Neural crest cell (in vitro differentiated cells): ENCODE measurements around the gene ADRA2B. TPM values are rescaled to one million over a fixed set of nuclear protein-coding genes. Genes with fewer than 3 reads are reported as not detected.
"Not testable (repeated sequence)": the region's sequence is repeated elsewhere in the genome, so short reads cannot be mapped to it uniquely, and the experiment has no call there.

ENCODE experiments used
- DNase-seq: peaks from one replicate; pipeline ENCODE4 v3.0.0; 2021; ENCODE audit warnings: low read depth, mixed read lengths, low spot score
- H3K27ac Mint-ChIP-seq: one replicate; pipeline ENCODE4 v1.8.0; 2021; ENCODE audit warnings: mild to moderate bottlenecking, mixed read lengths; ENCODE audit not compliant: unreplicated experiment
- H3K27me3 Mint-ChIP-seq: 2 replicates; pipeline ENCODE4 v1.8.0; 2021; ENCODE audit warnings: low read depth, mild to moderate bottlenecking, mixed read lengths
- H3K36me3 Mint-ChIP-seq: 2 replicates; pipeline ENCODE4 v1.8.0; 2021; ENCODE audit warnings: low read depth, mild to moderate bottlenecking, mixed read lengths
- H3K4me1 Mint-ChIP-seq: 2 replicates; pipeline ENCODE4 v1.8.0; 2021; ENCODE audit warnings: mixed read lengths
- H3K4me3 Mint-ChIP-seq: one replicate; pipeline ENCODE4 v1.8.0; 2021; ENCODE audit warnings: mild to moderate bottlenecking, mixed read lengths
- H3K9me3 Mint-ChIP-seq: 2 replicates; pipeline ENCODE4 v1.8.0; 2021; ENCODE audit warnings: mixed read lengths
- total RNA-seq: library from RNA; stranded (reverse); gene quantifications from 2 replicates; pipeline ENCODE4 v1.2.1, GENCODE V29; 2021
- TF ChIP-seq, protein P1 (sequence below): fragments of 200-600 bp; sonication (generic); conservative IDR thresholded peaks from 2 replicates; pipeline ENCODE4 v1.5.0; 2021; ENCODE audit warnings: antibody characterized with exemption, mild to moderate bottlenecking

ADRA2B gene
- total RNA-seq, 1 donor from 2014 or later, result 0.79 TPM

DNA sequence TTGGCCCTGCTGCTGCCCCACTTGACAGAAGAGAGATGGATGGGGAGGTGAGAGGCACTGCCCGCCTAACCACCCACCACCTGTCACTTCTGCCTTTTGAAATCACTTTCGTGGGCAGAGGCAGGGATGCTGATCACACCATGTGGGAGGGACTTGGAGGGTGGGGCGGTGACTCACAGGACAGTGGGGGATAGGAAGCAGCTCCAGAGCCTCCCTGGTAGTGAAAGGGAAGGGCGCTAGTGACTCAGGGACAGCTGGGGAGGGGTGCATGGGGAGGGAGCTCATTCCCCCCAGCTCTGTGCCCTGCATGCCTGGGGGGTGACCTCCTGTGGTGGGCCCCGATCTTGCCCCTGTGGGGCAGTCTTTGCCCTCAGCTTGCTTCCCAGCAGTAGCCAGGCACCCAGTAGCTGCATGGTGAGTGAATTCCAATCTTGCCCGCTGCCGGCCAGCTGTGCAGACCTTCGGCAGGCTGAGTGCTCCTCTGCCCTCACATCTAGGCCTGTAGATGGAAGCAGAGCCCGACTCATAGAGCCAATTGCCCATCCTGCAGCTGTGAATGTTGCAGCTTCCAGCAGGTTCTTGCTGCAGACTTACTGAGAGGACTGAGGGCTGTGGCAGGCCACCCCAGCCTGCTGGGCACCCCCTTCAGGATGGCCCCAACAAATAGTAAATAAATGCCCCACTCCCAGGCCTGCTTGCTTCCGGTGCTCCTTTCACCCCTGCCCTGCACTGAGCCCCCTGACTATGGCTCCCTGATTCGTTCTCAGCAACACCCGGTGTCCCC, 53.1 kb downstream of the ADRA2B start:
- H3K36me3 Mint-ChIP-seq, H3K9me3 Mint-ChIP-seq, H3K27me3 Mint-ChIP-seq, H3K4me1 Mint-ChIP-seq, H3K27ac Mint-ChIP-seq, DNase-seq, H3K4me3 Mint-ChIP-seq: not testable (repeated sequence)
- TF ChIP-seq, protein P1, sequence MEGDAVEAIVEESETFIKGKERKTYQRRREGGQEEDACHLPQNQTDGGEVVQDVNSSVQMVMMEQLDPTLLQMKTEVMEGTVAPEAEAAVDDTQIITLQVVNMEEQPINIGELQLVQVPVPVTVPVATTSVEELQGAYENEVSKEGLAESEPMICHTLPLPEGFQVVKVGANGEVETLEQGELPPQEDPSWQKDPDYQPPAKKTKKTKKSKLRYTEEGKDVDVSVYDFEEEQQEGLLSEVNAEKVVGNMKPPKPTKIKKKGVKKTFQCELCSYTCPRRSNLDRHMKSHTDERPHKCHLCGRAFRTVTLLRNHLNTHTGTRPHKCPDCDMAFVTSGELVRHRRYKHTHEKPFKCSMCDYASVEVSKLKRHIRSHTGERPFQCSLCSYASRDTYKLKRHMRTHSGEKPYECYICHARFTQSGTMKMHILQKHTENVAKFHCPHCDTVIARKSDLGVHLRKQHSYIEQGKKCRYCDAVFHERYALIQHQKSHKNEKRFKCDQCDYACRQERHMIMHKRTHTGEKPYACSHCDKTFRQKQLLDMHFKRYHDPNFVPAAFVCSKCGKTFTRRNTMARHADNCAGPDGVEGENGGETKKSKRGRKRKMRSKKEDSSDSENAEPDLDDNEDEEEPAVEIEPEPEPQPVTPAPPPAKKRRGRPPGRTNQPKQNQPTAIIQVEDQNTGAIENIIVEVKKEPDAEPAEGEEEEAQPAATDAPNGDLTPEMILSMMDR, result peak; percentile 31

Other genes with a start within 250 kb of the ADRA2B start
- 43.5 and 46.2 TPM in 2 replicates for gene ANKRD36C, start 124.7 kb downstream of the ADRA2B start, total RNA-seq
- gene GPAT2, start 81.7 kb downstream of the ADRA2B start, total RNA-seq, result not detected in 2 replicates
- not detected in 2 replicates for gene ASTL, start 21.9 kb upstream of the ADRA2B start, total RNA-seq
- gene DUSP2, start 28.9 kb upstream of the ADRA2B start, total RNA-seq, result 1.0 and 1.1 TPM in 2 replicates
- gene STARD7, start 92.3 kb upstream of the ADRA2B start, total RNA-seq, result 178 and 186 TPM in 2 replicates
- gene TMEM127, start 149.4 kb upstream of the ADRA2B start, total RNA-seq, result 28.8 and 30.6 TPM in 2 replicates
- gene CIAO1, start 149.7 kb upstream of the ADRA2B start, total RNA-seq, result 89.8 and 91.1 TPM in 2 replicates
- 248 and 250 TPM in 2 replicates for gene SNRNP200, start 189.0 kb upstream of the ADRA2B start, total RNA-seq
- 24.2 and 25.6 TPM in 2 replicates for gene ITPRIPL1, start 208.7 kb upstream of the ADRA2B start, total RNA-seq
- 78.8 and 80.9 TPM in 2 replicates for gene NCAPH, start 219.2 kb upstream of the ADRA2B start, total RNA-seq